H9 (cell line): ENCODE data around the gene CLK3. TPM values are rescaled to one million over a fixed set of nuclear protein-coding genes. Genes with fewer than 3 reads are reported as not detected.
A peak's percentile ranks its signal among the peaks of the same experiment; 100 is the strongest.

ENCODE experiments used
- DNase-seq: peaks from one replicate; pipeline ENCODE4 v3.0.0-alpha.2; 2017
- H2AFZ ChIP-seq: one replicate; pipeline ENCODE4 v1.6.1; 2013; ENCODE audit warnings: mild to moderate bottlenecking, low read length, control low read depth, moderate library complexity
- H2AK5ac ChIP-seq: 2 replicates; pipeline ENCODE4 v1.6.1; 2013; ENCODE audit warnings: low read length, control low read depth, mixed read lengths; ENCODE audit not compliant: insufficient read length
- H2BK120ac ChIP-seq: one replicate; pipeline ENCODE4 v1.6.1; 2013; ENCODE audit warnings: low read depth, mild to moderate bottlenecking, low read length, control low read depth, inconsistent platforms; ENCODE audit not compliant: poor library complexity, severe bottlenecking
- H2BK12ac ChIP-seq: 2 replicates; pipeline ENCODE4 v1.6.1; 2013; ENCODE audit warnings: low read length, control low read depth, mixed read lengths, low read depth; ENCODE audit not compliant: insufficient read length
- H2BK15ac ChIP-seq: 2 replicates; pipeline ENCODE4 v1.6.1; 2013; ENCODE audit warnings: low read depth, low read length, control low read depth
- H2BK20ac ChIP-seq: one replicate; pipeline ENCODE4 v1.6.1; 2013; ENCODE audit warnings: low read depth, mild to moderate bottlenecking, low read length, control low read depth, inconsistent platforms; ENCODE audit not compliant: poor library complexity, severe bottlenecking
- H2BK5ac ChIP-seq: 2 replicates; pipeline ENCODE4 v1.6.1; 2013; ENCODE audit warnings: low read length, control low read depth, mixed read lengths; ENCODE audit not compliant: insufficient read length
- H3K14ac ChIP-seq: 2 replicates; pipeline ENCODE4 v1.6.1; 2013; ENCODE audit warnings: low read length, control low read depth; ENCODE audit not compliant: insufficient read depth
- H3K18ac ChIP-seq: 2 replicates; pipeline ENCODE4 v1.6.1; 2013; ENCODE audit warnings: low read depth, mild to moderate bottlenecking, mixed read lengths, low read length, control low read depth; ENCODE audit not compliant: insufficient read length
- H3K23ac ChIP-seq: 2 replicates; pipeline ENCODE4 v1.6.1; 2013; ENCODE audit warnings: low read length, control low read depth, mixed read lengths, low read depth; ENCODE audit not compliant: insufficient read length
- H3K23me2 ChIP-seq: 2 replicates; pipeline ENCODE4 v1.6.1; 2013; ENCODE audit warnings: low read depth, mild to moderate bottlenecking, mixed read lengths, low read length, control low read depth; ENCODE audit not compliant: insufficient read length, poor library complexity, severe bottlenecking
- H3K27ac ChIP-seq: 2 replicates; pipeline ENCODE4 v1.5.1; 2013; ENCODE audit warnings: low read length, control low read depth, mixed read lengths, low read depth; ENCODE audit not compliant: insufficient read length
- H3K27me3 ChIP-seq: 2 replicates; pipeline ENCODE4 v1.6.1; 2013; ENCODE audit warnings: low read length, control low read depth, inconsistent platforms; ENCODE audit not compliant: insufficient read depth
- H3K4ac ChIP-seq: 2 replicates; pipeline ENCODE4 v1.6.1; 2013; ENCODE audit warnings: low read depth, mild to moderate bottlenecking, control low read depth, inconsistent platforms, low read length, moderate library complexity
- H3K4me1 ChIP-seq: 2 replicates; pipeline ENCODE4 v1.6.1; 2013; ENCODE audit warnings: low read length, control low read depth, inconsistent platforms; ENCODE audit not compliant: insufficient read depth
- H3K4me2 ChIP-seq: 2 replicates; pipeline ENCODE4 v1.6.1; 2013; ENCODE audit warnings: low read length, control low read depth, mixed read lengths; ENCODE audit not compliant: insufficient read length, insufficient read depth
- H3K56ac ChIP-seq: 2 replicates; pipeline ENCODE4 v1.6.1; 2013; ENCODE audit warnings: low read depth, mild to moderate bottlenecking, mixed read lengths, low read length, control low read depth; ENCODE audit not compliant: insufficient read length
- H3K79me1 ChIP-seq: 2 replicates; pipeline ENCODE4 v1.6.1; 2013; ENCODE audit warnings: low read depth, mild to moderate bottlenecking, moderate library complexity, low read length, control low read depth, inconsistent platforms; ENCODE audit not compliant: insufficient read depth, poor library complexity, severe bottlenecking
- H3K79me2 ChIP-seq: 2 replicates; pipeline ENCODE4 v1.6.1; 2013; ENCODE audit warnings: low read length, control low read depth, inconsistent platforms; ENCODE audit not compliant: insufficient read depth
- H3K9ac ChIP-seq: 2 replicates; pipeline ENCODE4 v1.6.1; 2013; ENCODE audit warnings: low read length, control low read depth, mixed read lengths; ENCODE audit not compliant: insufficient read length; ENCODE audit errors: extremely low read depth
- H3K9me3 ChIP-seq: one replicate; pipeline ENCODE4 v1.6.1; 2013; ENCODE audit warnings: low read depth, low read length, inconsistent platforms; ENCODE audit not compliant: control insufficient read depth
- H3T11ph ChIP-seq: one replicate; pipeline ENCODE4 v1.6.1; 2013; ENCODE audit warnings: mild to moderate bottlenecking, low read length, control low read depth, inconsistent platforms
- H4K20me1 ChIP-seq: one replicate; pipeline ENCODE4 v1.6.1; 2013; ENCODE audit not compliant: control insufficient read depth, insufficient read length, insufficient read depth
- H4K5ac ChIP-seq: 2 replicates; pipeline ENCODE4 v1.6.1; 2013; ENCODE audit warnings: low read depth, mild to moderate bottlenecking, mixed read lengths, low read length, control low read depth; ENCODE audit not compliant: insufficient read length
- H4K8ac ChIP-seq: replicated peaks from 2 replicates; pipeline ENCODE4 v1.6.1; 2013; ENCODE audit warnings: low read length, control low read depth, mixed read lengths, low read depth; ENCODE audit not compliant: insufficient read length
- H4K91ac ChIP-seq: 2 replicates; pipeline ENCODE4 v1.6.1; 2013; ENCODE audit warnings: low read depth, mild to moderate bottlenecking, moderate library complexity, mixed read lengths, low read length, control low read depth; ENCODE audit not compliant: insufficient read length
- H3K27ac Mint-ChIP-seq, 3 experiments: 2 replicates in 2 of 3; 3 replicates in 1 of 3; pipeline ENCODE4 v1.8.0; 2020 to 2021; ENCODE audit warnings: mixed read lengths in 3 of 3, mild to moderate bottlenecking in 1 of 3, moderate library complexity in 1 of 3
- H3K27me3 Mint-ChIP-seq: 2 replicates; pipeline ENCODE4 v1.8.0; 2021; ENCODE audit warnings: low read depth, mild to moderate bottlenecking, moderate library complexity, mixed read lengths
- H3K36me3 Mint-ChIP-seq, 3 experiments: 2 replicates in 2 of 3; 3 replicates in 1 of 3; pipeline ENCODE4 v1.8.0; 2020 to 2021; ENCODE audit warnings: low read depth in 3 of 3, mixed read lengths in 3 of 3; ENCODE audit not compliant: insufficient read depth in 1 of 3
- H3K4me1 Mint-ChIP-seq, 2 experiments: 2 replicates each; pipeline ENCODE4 v1.8.0; 2020; ENCODE audit warnings: mixed read lengths in 2 of 2
- H3K4me3 Mint-ChIP-seq, 2 experiments: 2 replicates in 1 of 2; 3 replicates in 1 of 2; pipeline ENCODE4 v1.8.0; 2020 to 2021; ENCODE audit warnings: mild to moderate bottlenecking in 2 of 2, mixed read lengths in 2 of 2, moderate library complexity in 1 of 2
- H3K9me3 Mint-ChIP-seq, 2 experiments: 2 replicates in 1 of 2; 3 replicates in 1 of 2; pipeline ENCODE4 v1.8.0; 2020; ENCODE audit warnings: mild to moderate bottlenecking in 2 of 2, mixed read lengths in 2 of 2, moderate library complexity in 1 of 2
- WGBS: extraction: QIAGEN DNeasy Blood & Tissue Kit; methylation state at CpG from one replicate; pipeline ENCODE4 v1.1.7; 2013; ENCODE audit warnings: missing lambda C conversion rate, low lambda C conversion rate, mixed read lengths; ENCODE audit not compliant: insufficient read length; ENCODE audit errors: extremely low coverage; 5-methylcytosine and 5-hydroxymethylcytosine counted together
- long read RNA-seq: library from polyadenylated mRNA; unstranded; transcript quantifications from one replicate; pipeline ENCODE4 v2.0.0, GENCODE V29; 2020
- total RNA-seq: library from RNA; stranded (reverse); gene quantifications from 2 replicates; pipeline ENCODE4 v1.2.1, GENCODE V29; 2021
- TF ChIP-seq, protein P1 (sequence below): fragments of 200-600 bp; sonication (generic); conservative IDR thresholded peaks from 3 replicates; pipeline ENCODE4 v1.8.0; 2021; ENCODE audit warnings: antibody characterized with exemption, mild to moderate bottlenecking

CLK3 gene
- total RNA-seq, result 40.8 and 41.0 TPM in 2 replicates
- long read RNA-seq, transcript CLK3-202 (13 exons, 2,621 nt), result major isoform, 58 of 153 reads
- long read RNA-seq, partial matches to known transcripts, result 39 of 153 reads
- long read RNA-seq, other reads (novel, unspliced or antisense), result 52 of 153 reads

DNA sequence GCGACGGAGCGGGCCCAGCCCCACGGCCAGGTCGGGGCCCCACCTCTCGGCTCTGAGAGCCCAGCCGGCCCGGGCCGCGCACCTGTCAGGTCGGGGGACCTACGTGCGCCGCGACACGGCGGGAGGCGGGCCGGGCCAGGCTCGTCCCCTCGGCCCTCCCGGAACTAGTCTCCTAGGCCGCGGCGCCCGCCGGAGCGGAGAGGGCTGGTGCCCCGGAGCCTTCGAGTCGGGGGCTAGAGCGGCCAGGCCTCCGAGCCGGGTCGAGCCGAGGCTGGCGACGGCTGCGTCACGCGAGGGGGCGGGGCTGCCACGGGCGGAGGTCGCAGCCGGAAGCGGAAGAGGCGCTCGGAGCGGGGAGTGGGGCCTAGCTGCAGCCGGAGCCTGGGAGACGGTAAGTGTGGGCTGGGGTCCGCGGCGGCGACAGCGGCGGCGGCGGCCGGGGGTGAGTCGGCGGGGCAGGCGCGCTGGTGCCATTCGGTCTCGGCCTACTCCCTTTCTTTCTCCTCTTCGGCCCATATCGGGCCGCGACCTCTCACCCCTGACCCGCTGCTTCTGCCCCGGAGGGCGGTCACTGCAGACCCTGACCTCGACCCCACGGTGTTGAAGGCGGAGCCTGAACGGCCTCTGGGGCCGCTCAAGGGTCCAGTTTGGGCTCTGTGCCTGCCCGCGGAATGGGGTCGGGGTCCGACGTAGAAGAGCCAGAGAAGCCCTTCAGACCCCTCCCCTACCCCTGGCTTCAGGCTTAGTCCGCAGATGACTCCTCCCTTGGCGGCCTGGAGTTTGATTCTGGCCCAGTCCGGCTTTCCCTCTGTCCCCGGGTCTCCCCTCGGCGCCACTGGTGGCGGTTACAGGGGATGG lies at the start of gene CLK3:
TSS of gene CLK3 (plus strand) at position 329 of the 858 bp plus-strand sequence. CDS start 3,361 bp downstream, outside the sequence.
- H3K14ac ChIP-seq, result peak within 1 kb of the TSS; percentile 76
- H2BK5ac ChIP-seq, result no peak within 1 kb of the TSS
- no peak within 1 kb of the TSS for H2BK15ac ChIP-seq
- H3T11ph ChIP-seq, result no peak within 1 kb of the TSS
- no peak within 1 kb of the TSS for H2AK5ac ChIP-seq
- H2AFZ ChIP-seq, result no peak within 1 kb of the TSS
- H2BK120ac ChIP-seq, result no peak within 1 kb of the TSS
- H3K36me3 Mint-ChIP-seq, result peaks cover 12 to 17% (median 16%) of the 10 kb centered on the region in 3 experiments; a peak in 6 of 7 replicates
- H4K20me1 ChIP-seq, result no peaks in the 10 kb centered on the region
- peaks cover 16% of the 10 kb centered on the region for H3K23me2 ChIP-seq
- H3K4me3 Mint-ChIP-seq, result peak within 1 kb of the TSS; percentile 85 to 93
- H3K9me3 ChIP-seq, result no peaks in the 10 kb centered on the region
- peak within 1 kb of the TSS; percentile 86 for H3K9ac ChIP-seq
- DNase-seq, result peak; percentile 95
- H3K9me3 Mint-ChIP-seq, result no peaks in the 10 kb centered on the region
- H3K27ac ChIP-seq, result no peak within 1 kb of the TSS
- H4K5ac ChIP-seq, result no peak within 1 kb of the TSS
- H3K56ac ChIP-seq, result no peak within 1 kb of the TSS
- no CpG with 5 or more reads among the region's 91 CpGs for WGBS
- TF ChIP-seq, protein P1, sequence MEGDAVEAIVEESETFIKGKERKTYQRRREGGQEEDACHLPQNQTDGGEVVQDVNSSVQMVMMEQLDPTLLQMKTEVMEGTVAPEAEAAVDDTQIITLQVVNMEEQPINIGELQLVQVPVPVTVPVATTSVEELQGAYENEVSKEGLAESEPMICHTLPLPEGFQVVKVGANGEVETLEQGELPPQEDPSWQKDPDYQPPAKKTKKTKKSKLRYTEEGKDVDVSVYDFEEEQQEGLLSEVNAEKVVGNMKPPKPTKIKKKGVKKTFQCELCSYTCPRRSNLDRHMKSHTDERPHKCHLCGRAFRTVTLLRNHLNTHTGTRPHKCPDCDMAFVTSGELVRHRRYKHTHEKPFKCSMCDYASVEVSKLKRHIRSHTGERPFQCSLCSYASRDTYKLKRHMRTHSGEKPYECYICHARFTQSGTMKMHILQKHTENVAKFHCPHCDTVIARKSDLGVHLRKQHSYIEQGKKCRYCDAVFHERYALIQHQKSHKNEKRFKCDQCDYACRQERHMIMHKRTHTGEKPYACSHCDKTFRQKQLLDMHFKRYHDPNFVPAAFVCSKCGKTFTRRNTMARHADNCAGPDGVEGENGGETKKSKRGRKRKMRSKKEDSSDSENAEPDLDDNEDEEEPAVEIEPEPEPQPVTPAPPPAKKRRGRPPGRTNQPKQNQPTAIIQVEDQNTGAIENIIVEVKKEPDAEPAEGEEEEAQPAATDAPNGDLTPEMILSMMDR, result no peak
- peaks cover 25% of the 10 kb centered on the region; the same call in 1 of the 2 replicates for H3K79me2 ChIP-seq
- H3K4me1 Mint-ChIP-seq, result peaks cover 19 to 22% of the 10 kb centered on the region in 2 experiments
- H4K91ac ChIP-seq, result no peak within 1 kb of the TSS
- no peaks in the 10 kb centered on the region for H3K4me1 ChIP-seq
- H3K79me1 ChIP-seq, result peaks cover 9% of the 10 kb centered on the region
- H3K23ac ChIP-seq, result no peak within 1 kb of the TSS
- peak within 1 kb of the TSS; percentile 95 to 97 (median 97) for H3K27ac Mint-ChIP-seq
- H3K27me3 Mint-ChIP-seq, result peaks cover 19% of the 10 kb centered on the region
- H3K27me3 ChIP-seq, result no peaks in the 10 kb centered on the region; the same call in 1 of the 2 replicates
- H3K4ac ChIP-seq, result no peak within 1 kb of the TSS
- no peak within 1 kb of the TSS for H4K8ac ChIP-seq
- no peak within 1 kb of the TSS for H2BK20ac ChIP-seq
- peak within 1 kb of the TSS; percentile 84 for H3K4me2 ChIP-seq
- H3K18ac ChIP-seq, result peak within 1 kb of the TSS; percentile 75
- no peak within 1 kb of the TSS for H2BK12ac ChIP-seq
